Esophagus squamous epithelium (tissue), 4 donors: Measurements from ENCODE around the gene SMYD3.

Experiments
- POLR2A ChIP-seq, 4 donors: fragments of 450-650 bp; IDR thresholded peaks; one replicate each; pipeline ENCODE4 v1.6.1; 2017; ENCODE audit warnings: antibody characterized with exemption in 4 of 4, mild to moderate bottlenecking in 4 of 4, moderate library complexity in 3 of 4
- TF ChIP-seq, protein P1 (sequence below), 6 experiments: fragments of 450-650 bp in 4 of 6; fragments of 200-600 bp in 2 of 6; sonication (generic) in 2 of 6; IDR thresholded peaks; one replicate each; pipeline ENCODE4 v1.5.1; 2016 to 2019; ENCODE audit warnings: antibody characterized with exemption in 6 of 6, mild to moderate bottlenecking in 4 of 6, moderate library complexity in 4 of 6

DNA sequence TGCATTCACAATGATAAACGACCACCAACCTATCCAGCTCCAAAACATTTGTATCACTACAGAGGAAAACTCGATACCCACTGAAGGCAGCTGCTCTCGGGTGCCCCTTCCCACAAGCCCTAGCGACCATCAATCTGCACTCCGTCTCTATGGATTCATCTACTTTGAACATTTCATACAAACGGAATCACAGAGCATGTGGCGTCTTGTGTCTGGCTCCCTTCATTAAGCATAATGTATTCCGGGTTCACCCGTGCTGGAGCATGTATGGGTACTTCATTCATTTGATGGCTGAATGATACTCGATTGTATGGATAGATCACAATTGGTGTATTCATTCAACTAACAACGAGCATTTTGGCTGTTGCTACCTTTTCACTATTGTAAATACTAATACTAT, 340.2 kb downstream of the SMYD3 start:
- TF ChIP-seq, protein P1, sequence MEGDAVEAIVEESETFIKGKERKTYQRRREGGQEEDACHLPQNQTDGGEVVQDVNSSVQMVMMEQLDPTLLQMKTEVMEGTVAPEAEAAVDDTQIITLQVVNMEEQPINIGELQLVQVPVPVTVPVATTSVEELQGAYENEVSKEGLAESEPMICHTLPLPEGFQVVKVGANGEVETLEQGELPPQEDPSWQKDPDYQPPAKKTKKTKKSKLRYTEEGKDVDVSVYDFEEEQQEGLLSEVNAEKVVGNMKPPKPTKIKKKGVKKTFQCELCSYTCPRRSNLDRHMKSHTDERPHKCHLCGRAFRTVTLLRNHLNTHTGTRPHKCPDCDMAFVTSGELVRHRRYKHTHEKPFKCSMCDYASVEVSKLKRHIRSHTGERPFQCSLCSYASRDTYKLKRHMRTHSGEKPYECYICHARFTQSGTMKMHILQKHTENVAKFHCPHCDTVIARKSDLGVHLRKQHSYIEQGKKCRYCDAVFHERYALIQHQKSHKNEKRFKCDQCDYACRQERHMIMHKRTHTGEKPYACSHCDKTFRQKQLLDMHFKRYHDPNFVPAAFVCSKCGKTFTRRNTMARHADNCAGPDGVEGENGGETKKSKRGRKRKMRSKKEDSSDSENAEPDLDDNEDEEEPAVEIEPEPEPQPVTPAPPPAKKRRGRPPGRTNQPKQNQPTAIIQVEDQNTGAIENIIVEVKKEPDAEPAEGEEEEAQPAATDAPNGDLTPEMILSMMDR (IDR thresholded peaks at IDR 0.05), result no peak
- TF ChIP-seq POLR2A (IDR thresholded peaks at IDR 0.05), result no peak
